Measurements from ENCODE around the gene ELK3. TPM values are rescaled to one million over a fixed set of nuclear protein-coding genes. Genes with fewer than 3 reads are reported as not detected.
A peak's percentile ranks its signal among the peaks of the same experiment; 100 is the strongest.

ELK3 gene
- total RNA-seq, 2 donors from 2014 or later: 15.1 to 16.3 TPM

DNA sequence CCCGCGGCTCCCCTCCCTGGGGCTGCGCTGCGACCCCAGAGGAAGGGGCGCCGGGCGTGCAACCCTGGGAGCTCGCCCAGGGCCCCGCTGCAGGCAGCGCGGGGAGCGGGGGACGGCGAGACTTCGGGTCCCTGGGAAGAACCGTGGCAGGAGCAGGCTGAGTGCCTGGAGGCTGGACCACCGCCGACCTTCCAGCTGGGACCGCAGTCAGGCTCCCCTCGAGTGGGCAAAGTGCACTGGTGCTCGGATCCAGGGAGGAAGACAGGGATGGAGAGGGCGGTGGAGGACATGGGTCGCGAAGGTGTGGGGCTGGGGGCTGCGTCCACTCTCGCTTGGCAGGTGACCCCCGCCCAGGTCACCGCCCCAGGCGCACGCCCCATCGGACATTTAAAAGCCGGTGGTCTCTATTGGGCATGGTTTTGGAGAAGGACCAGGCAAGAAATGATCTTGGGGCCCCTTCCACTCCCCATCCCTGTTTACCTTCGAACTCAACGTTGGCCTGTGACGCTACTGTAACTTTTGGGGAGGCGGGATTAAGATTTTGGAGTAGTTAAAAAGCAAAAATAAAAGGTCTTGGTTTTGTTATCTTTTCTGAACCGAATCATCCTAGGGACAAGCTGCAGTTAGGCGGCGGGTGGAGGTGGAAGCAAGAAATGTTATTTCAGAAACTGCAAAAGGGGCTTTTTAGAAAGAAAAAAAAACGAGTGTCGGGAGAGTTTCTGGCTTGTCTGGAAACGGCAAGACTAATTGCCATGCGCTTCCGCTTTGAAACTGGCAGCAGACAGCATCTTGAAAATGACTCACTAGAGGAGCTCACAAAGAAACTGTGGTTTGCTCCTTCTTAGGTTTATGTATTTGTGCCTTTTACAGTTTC, 1.0 kb downstream of the ELK3 start:
- Histone ChIP-seq H3K4me3 (peak overlapping the region; percentile 81 to 91), H3K9me3 (no peaks in the 10 kb centered on the region), H3K27ac (peak overlapping the region; percentile 67 to 80), H3K27me3 (no peaks in the 10 kb centered on the region), H3K4me1 (peaks cover 0 to 46% of the 10 kb centered on the region in 2 donors), H3K36me3 (no peaks in the 10 kb centered on the region)
- no peak for TF ChIP-seq CTCF (IDR thresholded peaks at IDR 0.05)
- DNase-seq (ENCODE audit: low spot score): peak; percentile 76

- DNase-seq (ENCODE audit: low spot score): no peak
- Histone ChIP-seq H3K4me1 (peaks cover 0 to 46% of the 10 kb centered on the region in 2 donors), H3K4me3 (peak overlapping the region; percentile 81 to 91), H3K27me3 (no peaks in the 10 kb centered on the region), H3K27ac (peak overlapping the region; percentile 67 to 80), H3K9me3 (no peaks in the 10 kb centered on the region), H3K36me3 (no peaks in the 10 kb centered on the region)
- no peak for TF ChIP-seq CTCF (IDR thresholded peaks at IDR 0.05)
Observed at GRCh38 chr12:96195845-96196451, 1.8 kb downstream of the ELK3 start.

- TF ChIP-seq CTCF (IDR thresholded peaks at IDR 0.05): no peak
- H3K27ac ChIP-seq: peak overlapping the region; percentile 67 to 80
- no peaks in the 10 kb centered on the region for H3K27me3 ChIP-seq
- peak overlapping the region; percentile 81 to 91 for H3K4me3 ChIP-seq
- no peak for DNase-seq (ENCODE audit: low spot score)
- H3K9me3 ChIP-seq: no peaks in the 10 kb centered on the region
- H3K36me3 ChIP-seq: no peaks in the 10 kb centered on the region
- peaks cover 0 to 46% of the 10 kb centered on the region in 2 donors for H3K4me1 ChIP-seq
Observed at GRCh38 chr12:96196781-96197180, 2.6 kb downstream of the ELK3 start.

- H3K4me1 ChIP-seq: peaks cover 0 to 46% of the 10 kb centered on the region in 2 donors
- H3K4me3 ChIP-seq: no peak overlapping the region
- no peak for TF ChIP-seq CTCF (IDR thresholded peaks at IDR 0.05)
- H3K36me3 ChIP-seq: no peaks in the 10 kb centered on the region
- H3K9me3 ChIP-seq: no peaks in the 10 kb centered on the region
- DNase-seq (ENCODE audit: low spot score): no peak
- H3K27me3 ChIP-seq: no peaks in the 10 kb centered on the region
- peak overlapping the region; percentile 44 to 80 for H3K27ac ChIP-seq
Observed at GRCh38 chr12:96197503-96198272, 3.5 kb downstream of the ELK3 start.

- H3K9me3 ChIP-seq: no peaks in the 10 kb centered on the region
- DNase-seq (ENCODE audit: low spot score): no peak
- H3K4me3 ChIP-seq: no peak overlapping the region
- H3K4me1 ChIP-seq: peaks cover 0 to 35% of the 10 kb centered on the region in 2 donors
- no peaks in the 10 kb centered on the region for H3K36me3 ChIP-seq
- peak overlapping the region in 1 of 2 donors; percentile 9 for H3K27ac ChIP-seq
- H3K27me3 ChIP-seq: no peaks in the 10 kb centered on the region
- TF ChIP-seq CTCF (IDR thresholded peaks at IDR 0.05): no peak
Observed at GRCh38 chr12:96198965-96199364, 4.8 kb downstream of the ELK3 start.

Measured in right atrium auricular region (tissue), 2 donors.